Measurements from ENCODE around the gene ZCCHC13. TPM values are rescaled to one million over a fixed set of nuclear protein-coding genes. Genes with fewer than 3 reads are reported as not detected.
A peak's percentile ranks its signal among the peaks of the same experiment; 100 is the strongest.
"Not testable (repeated sequence)": the region's sequence is repeated elsewhere in the genome, so short reads cannot be mapped to it uniquely, and the experiment has no call there.

ZCCHC13 gene
- not detected for polyA plus RNA-seq (ENCODE audit: insufficient read length in 4 of 4)

GRCh38 chrX:74304016-74304415, at the start of gene ZCCHC13:
Gene ZCCHC13 (plus strand): TSS chrX:74304180. CDS start chrX:74304267, 87 bp downstream.
- DNase-seq (ENCODE audit: low read depth in 4 of 4, low spot score in 3 of 4) = no peak

DNA sequence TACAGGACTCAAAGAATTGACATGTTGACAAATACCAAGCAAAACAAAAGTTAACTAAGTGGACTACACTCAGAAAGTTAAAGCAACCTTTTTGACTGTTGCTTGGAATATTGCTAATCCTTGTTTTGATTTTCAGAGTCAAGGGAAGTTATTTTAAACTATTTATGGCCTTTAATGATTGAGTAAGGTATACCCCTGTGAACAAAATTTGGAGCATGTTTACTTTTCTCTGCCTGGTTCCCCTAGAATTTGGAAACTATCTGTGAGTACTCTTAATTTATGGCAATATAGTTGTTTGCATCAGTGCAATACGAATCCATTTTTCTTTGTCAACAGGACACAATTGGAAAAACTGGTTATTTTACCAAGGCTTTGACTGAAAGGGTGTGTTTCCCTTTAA, 45.9 kb upstream of the ZCCHC13 start:
- DNase-seq (ENCODE audit: low read depth in 4 of 4, low spot score in 3 of 4) = not testable (repeated sequence)

DNA sequence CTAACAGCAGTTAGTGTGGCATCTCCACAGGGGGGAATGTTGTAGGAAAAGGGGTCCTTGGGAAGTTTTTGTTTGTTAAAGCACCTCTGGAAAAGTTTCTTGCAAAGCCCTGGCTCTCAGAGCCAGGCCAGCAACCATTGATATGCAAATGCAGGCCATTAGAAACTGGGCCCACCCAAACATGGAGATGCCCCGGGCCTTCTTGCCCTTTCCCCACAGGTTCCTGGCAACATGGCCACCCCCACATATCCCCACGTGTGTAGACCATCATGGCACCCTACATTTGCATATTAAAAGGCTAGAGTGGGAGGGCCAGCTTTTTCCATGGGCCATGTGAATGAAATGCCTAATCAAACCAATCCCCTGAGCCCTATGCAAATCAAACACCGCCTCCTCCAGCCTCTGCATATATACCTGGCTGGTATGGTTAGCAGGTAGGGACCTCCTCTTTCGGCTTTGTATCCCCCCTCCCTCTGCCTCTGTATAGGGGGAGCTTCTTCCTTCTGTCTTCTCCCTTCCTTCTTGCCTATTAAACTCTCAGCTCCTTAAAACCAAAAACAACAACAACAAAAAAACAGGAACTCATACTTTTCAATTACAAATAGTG, 44.0 kb upstream of the ZCCHC13 start:
- DNase-seq (ENCODE audit: low read depth in 4 of 4, low spot score in 3 of 4) = no peak

DNA sequence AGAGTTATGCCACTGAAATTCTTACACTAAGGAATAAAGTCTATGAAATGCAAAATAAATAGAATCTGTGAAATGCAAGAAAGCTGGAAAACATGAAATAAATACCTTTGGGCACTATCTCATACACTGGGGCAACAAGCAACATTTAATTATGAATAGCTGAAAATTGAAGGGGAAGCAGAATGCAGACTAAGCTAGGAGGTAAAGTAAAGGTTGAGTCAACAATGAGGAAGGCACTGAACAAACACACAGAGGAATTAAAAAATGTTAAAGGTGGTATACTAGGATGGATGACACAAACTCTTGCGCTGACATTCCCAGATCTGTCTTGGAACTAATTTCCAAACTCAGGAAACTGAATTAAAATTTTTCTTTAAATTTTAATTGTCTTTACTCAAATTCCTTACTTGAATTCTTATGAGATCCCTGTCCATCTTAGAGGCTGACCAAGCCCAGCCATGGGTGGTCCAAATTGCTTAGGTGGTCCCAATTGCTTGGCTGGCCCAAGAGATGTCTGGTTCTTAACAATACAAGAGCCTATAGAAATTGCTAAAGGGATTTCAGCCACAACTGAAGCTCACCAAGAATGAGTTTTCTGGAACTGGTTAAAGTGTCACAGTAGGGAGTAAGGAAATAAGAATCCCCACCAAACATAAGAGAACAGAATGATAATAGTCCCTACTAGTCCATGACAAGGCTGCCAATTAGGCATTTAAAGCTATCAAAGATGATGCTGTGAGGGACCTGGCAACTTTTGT, 41.3 kb upstream of the ZCCHC13 start:
- no peak for DNase-seq (ENCODE audit: low read depth in 4 of 4, low spot score in 3 of 4)

DNA sequence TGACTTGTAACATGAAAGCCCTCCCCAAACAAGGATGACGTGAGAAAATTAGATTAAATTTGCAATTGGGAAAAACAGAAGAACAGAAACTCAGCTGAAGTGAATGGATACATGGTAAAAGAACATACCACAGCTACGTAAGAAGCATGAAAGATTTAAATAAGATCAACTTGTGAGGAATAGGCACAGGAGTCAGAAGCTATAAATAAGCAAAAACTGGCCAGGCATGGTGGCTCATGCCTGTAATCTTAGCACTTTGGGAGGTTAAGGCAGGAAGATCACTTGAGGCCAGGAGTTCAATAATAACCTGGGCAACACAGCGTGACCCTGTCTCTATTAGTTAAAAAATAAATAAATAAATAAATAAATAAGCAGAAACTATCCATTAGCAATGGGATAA, 33.6 kb upstream of the ZCCHC13 start:
- no peak for DNase-seq (ENCODE audit: low read depth in 4 of 4, low spot score in 3 of 4)

DNA sequence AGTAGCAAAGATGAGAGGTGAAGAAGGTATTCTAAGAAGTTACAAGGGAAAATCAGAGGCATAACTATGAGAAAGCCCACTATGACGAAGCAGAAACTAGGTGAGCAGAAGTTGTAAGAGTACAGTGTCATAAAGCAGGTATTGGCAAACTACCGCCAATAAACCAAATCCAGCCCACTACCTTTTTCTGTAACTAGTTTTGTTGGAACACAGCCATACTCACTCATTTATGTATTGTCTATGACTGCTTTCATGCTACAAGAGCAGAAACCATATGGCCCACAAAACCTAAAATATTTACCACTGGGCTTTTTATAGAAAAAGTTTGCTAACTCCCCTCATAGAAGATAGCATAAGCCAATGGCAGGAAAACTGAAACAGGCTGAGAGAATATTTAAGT, 31.8 kb upstream of the ZCCHC13 start:
- DNase-seq (ENCODE audit: low read depth in 4 of 4, low spot score in 3 of 4) = no peak

GRCh38 chrX:74274516-74274915, 29.5 kb upstream of the ZCCHC13 start:
- DNase-seq (ENCODE audit: low read depth in 4 of 4, low spot score in 3 of 4) = no peak

GRCh38 chrX:74277320-74277719, 26.7 kb upstream of the ZCCHC13 start:
- DNase-seq (ENCODE audit: low read depth in 4 of 4, low spot score in 3 of 4) = no peak

DNA sequence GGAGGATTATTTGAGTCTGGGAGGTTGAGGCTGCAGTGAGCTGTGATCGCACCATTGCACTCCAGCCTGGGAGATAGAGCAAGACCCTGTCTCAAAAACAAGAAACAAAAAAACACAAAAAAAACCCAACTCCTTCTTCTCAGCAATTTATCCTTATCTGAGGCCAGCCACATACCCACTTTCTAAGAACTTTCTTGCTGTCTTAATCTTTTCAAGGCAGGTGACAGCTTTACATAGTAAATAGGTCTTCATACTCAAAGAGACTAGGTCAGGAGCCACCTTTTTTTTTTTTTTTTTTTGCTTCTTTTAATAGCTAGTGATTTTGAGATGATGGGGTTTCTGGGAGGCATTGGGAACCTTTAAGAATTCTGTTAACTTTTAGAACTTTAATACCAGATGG, 26.1 kb upstream of the ZCCHC13 start:
- no peak for DNase-seq (ENCODE audit: low read depth in 4 of 4, low spot score in 3 of 4)

DNA sequence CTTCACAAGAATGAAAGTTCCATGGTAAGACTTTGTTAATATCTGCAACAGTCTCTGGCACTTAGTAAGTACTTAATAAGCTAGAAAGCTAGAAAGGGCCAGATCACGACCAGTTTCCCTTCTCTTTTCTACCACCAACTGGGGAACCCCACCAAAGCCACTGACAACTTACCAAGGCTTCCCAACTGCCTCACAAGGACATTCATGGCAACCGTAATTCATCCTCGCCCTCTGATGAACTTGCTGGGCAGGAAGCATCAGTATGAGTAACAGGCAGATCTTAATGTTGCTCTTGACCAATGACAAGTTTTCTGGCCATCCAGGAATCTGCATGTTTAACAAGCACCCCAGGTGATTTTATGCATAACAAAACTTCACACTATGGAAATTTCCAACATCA, 23.2 kb upstream of the ZCCHC13 start:
- no peak for DNase-seq (ENCODE audit: low read depth in 4 of 4, low spot score in 3 of 4)

GRCh38 chrX:74284391-74284952, 19.5 kb upstream of the ZCCHC13 start:
- DNase-seq (ENCODE audit: low read depth in 4 of 4, low spot score in 3 of 4) = no peak

GRCh38 chrX:74286950-74287740, 16.8 kb upstream of the ZCCHC13 start:
- DNase-seq (ENCODE audit: low read depth in 4 of 4, low spot score in 3 of 4) = no peak

DNA sequence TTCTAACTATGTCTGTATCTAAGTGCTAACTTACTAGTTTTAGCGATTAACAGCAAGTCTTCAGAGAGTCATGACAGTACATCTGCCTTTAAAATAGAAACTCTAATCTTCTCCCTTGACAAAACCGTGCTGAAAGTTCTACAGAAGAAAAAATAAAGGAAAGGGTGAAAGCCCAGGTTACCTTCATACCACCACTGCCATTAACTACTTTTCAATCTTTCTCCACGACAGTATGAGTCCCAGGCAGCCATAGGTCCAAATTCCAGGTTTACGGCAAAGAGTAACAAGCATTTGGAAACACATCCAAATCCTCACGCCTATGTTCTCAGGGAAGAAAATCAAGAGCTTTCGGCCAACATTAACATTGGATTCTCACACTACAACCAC, 12.4 kb upstream of the ZCCHC13 start:
- no peak for DNase-seq (ENCODE audit: low read depth in 4 of 4, low spot score in 3 of 4)

DNA sequence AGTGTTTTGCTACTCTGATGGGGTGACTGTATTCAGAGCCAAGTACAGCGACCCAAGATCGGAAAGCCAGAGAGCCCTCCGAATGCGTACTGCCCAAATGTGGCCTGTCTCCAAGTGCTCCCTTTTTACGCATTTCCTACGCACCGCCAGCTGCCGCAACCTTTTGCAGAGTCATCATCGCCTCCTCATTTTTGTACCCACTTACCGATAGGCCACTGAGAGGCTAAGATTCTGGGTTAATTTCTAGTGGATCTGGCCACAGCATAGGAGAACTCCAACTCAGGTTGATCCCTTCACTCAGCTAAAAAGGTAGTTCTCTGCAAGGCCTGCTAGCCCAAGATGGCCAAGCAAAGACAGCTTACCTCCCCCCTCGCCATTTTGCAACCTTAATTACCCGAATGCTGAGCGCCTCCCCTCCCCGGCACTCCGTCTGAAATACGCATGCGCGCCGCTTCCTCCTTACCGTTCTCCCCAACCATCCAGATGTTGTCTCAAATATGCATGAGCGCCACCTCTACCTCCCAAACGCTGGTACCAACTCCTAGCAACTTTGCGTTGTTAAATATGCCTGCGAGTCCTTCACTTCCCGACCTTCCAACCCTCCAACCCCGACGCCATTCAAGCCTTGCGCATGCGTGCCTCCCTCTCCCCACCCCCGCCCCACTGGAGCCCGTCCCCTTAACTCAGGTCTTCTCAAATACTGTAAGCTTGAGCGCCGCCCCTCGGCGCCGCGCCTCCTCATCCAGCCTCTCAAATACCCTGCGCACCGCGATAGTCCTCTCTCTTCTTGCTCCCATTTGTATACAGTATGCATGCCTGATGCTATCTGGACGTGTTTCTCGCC, 11.8 kb upstream of the ZCCHC13 start:
- peak; percentile 71 to 84 (median 80) for DNase-seq (ENCODE audit: low read depth in 4 of 4, low spot score in 3 of 4)

GRCh38 chrX:74292808-74293123, 11.2 kb upstream of the ZCCHC13 start:
- DNase-seq (ENCODE audit: low read depth in 4 of 4, low spot score in 3 of 4) = no peak

DNA sequence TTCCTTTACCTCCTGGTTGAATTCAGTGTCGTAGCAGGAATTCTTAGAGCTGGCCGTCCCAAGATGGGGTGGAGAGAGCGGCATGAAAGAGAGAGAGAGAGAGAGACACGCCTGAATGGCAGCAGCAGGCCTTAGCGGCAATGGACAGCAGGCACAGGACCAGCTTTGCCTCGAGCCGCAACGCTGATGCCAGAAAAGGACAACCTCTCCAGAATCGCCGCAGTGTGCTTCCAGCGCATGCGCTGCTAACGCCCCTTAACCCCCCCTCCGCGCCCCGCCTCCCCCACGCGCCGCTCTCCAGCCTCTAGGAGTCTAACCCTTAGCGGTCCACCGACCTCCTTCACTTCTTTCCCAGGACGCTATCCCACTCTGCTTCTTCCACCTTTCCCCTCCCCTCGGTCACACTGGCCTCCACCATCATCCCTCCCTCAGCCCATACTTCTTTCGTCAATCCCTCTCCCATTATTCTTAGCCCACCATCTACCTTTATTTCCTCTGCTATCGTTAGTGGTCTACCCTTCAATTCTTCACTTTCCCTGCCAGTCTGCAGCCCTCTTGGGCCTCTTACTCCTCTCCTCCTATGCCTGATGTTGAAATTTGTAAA, 10.5 kb upstream of the ZCCHC13 start:
- peak in 2 of 4 donors; percentile 34 to 47 for DNase-seq (ENCODE audit: low read depth in 4 of 4, low spot score in 3 of 4)

DNA sequence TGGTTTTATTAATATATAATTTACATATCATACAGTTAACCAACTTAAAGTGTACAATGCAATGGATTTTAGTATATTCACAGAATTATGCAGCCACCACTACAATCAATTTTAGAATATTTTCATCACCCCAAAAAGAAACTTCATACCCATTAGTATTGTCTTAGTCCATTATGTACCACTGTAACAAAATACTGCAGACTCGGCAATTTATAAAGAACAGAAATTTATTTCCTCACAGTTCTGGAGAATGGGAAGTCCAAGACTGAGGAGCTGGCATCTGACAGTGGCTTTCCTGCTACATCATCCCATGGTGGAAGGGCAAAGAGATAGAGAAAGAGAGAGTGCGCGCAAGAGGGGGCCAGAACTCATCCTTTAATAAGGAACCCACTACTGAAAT, 8.9 kb upstream of the ZCCHC13 start:
- DNase-seq (ENCODE audit: low read depth in 4 of 4, low spot score in 3 of 4) = no peak

- no peak for DNase-seq (ENCODE audit: low read depth in 4 of 4, low spot score in 3 of 4)
Observed at GRCh38 chrX:74297766-74298165, 6.2 kb upstream of the ZCCHC13 start.

- no peak for DNase-seq (ENCODE audit: low read depth in 4 of 4, low spot score in 3 of 4)
Observed at GRCh38 chrX:74300869-74301268, 3.1 kb upstream of the ZCCHC13 start.

- DNase-seq (ENCODE audit: low read depth in 4 of 4, low spot score in 3 of 4) = no peak
Observed at GRCh38 chrX:74318672-74319071, 14.7 kb downstream of the ZCCHC13 start.
